Breast epithelium (tissue), 3 donors: ENCODE measurements around the gene CCDC137.

Source experiments
- POLR2A ChIP-seq: fragments of 450-650 bp; IDR thresholded peaks from one replicate; pipeline ENCODE4 v1.6.1; 2016; ENCODE audit warnings: antibody characterized with exemption, mild to moderate bottlenecking, moderate library complexity
- TF ChIP-seq, protein P1 (sequence below), 3 donors: fragments of 450-650 bp; IDR thresholded peaks; one replicate each; pipeline ENCODE4 v1.5.1; 2016 to 2017; ENCODE audit warnings: antibody characterized with exemption in 3 of 3, mild to moderate bottlenecking in 3 of 3, moderate library complexity in 3 of 3

GRCh38 chr17:81680150-81680549, 13.6 kb downstream of the CCDC137 start:
- TF ChIP-seq, protein P1, sequence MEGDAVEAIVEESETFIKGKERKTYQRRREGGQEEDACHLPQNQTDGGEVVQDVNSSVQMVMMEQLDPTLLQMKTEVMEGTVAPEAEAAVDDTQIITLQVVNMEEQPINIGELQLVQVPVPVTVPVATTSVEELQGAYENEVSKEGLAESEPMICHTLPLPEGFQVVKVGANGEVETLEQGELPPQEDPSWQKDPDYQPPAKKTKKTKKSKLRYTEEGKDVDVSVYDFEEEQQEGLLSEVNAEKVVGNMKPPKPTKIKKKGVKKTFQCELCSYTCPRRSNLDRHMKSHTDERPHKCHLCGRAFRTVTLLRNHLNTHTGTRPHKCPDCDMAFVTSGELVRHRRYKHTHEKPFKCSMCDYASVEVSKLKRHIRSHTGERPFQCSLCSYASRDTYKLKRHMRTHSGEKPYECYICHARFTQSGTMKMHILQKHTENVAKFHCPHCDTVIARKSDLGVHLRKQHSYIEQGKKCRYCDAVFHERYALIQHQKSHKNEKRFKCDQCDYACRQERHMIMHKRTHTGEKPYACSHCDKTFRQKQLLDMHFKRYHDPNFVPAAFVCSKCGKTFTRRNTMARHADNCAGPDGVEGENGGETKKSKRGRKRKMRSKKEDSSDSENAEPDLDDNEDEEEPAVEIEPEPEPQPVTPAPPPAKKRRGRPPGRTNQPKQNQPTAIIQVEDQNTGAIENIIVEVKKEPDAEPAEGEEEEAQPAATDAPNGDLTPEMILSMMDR (IDR thresholded peaks at IDR 0.05): no peak
- TF ChIP-seq POLR2A: no peak
